Stimulated activated effector memory CD8-positive, alpha-beta T cell treated with anti-CD3 and anti-CD28 coated beads, Interleukin-12 subunit alpha, Interleukin-12 subunit beta, amount 100 ng/mL, for 72 hours (primary cell): ENCODE results near the gene POLR2A.
A peak's percentile ranks its signal among the peaks of the same experiment; 100 is the strongest.

ENCODE experiments used
- ATAC-seq: fragments of 150-1000 bp; cut with Tn5 transposase; 2 replicates; pipeline ENCODE4 v1.10.0; 2021
- DNase-seq, 2 donors: peaks; one replicate each; pipeline ENCODE4 v3.0.0; 2021 to 2022; ENCODE audit warnings: low spot score in 2 of 2
- H3K27ac Mint-ChIP-seq: one replicate; pipeline ENCODE4 v1.8.0; 2022; ENCODE audit warnings: mild to moderate bottlenecking, mixed read lengths
- H3K36me3 Mint-ChIP-seq: one replicate; pipeline ENCODE4 v1.8.0; 2022; ENCODE audit warnings: mild to moderate bottlenecking, mixed read lengths
- H3K4me1 Mint-ChIP-seq: one replicate; pipeline ENCODE4 v1.8.0; 2022; ENCODE audit warnings: mixed read lengths
- H3K4me3 Mint-ChIP-seq: one replicate; pipeline ENCODE4 v1.8.0; 2022; ENCODE audit warnings: mild to moderate bottlenecking, mixed read lengths
- H3K9me3 Mint-ChIP-seq: one replicate; pipeline ENCODE4 v1.8.0; 2022; ENCODE audit warnings: mixed read lengths

The POLR2A gene

GRCh38 chr17:7502171-7502847 is 18.1 kb downstream of the POLR2A start:
- H3K9me3 Mint-ChIP-seq, result no peaks in the 10 kb centered on the region
- no peak for ATAC-seq
- H3K4me3 Mint-ChIP-seq, result no peak overlapping the region
- peaks cover 100% of the 10 kb centered on the region for H3K36me3 Mint-ChIP-seq
- no peak for DNase-seq
- peak overlapping the region; percentile 10 for H3K27ac Mint-ChIP-seq
- H3K4me1 Mint-ChIP-seq, result no peaks in the 10 kb centered on the region

GRCh38 chr17:7502987-7503386 is 18.8 kb downstream of the POLR2A start:
- Mint-ChIP-seq H3K36me3 (peaks cover 100% of the 10 kb centered on the region), H3K27ac (peak overlapping the region; percentile 10), H3K9me3 (no peaks in the 10 kb centered on the region), H3K4me1 (no peaks in the 10 kb centered on the region), H3K4me3 (no peak overlapping the region)
- DNase-seq, result no peak
- no peak for ATAC-seq

- no peaks in the 10 kb centered on the region for H3K9me3 Mint-ChIP-seq
- H3K4me3 Mint-ChIP-seq, result no peak overlapping the region
- H3K36me3 Mint-ChIP-seq, result peaks cover 100% of the 10 kb centered on the region
- DNase-seq (no peak), ATAC-seq (no peak)
- peak overlapping the region; percentile 42 for H3K27ac Mint-ChIP-seq
- H3K4me1 Mint-ChIP-seq, result no peaks in the 10 kb centered on the region
Observed at GRCh38 chr17:7503521-7503920, 19.4 kb downstream of the POLR2A start.

DNA sequence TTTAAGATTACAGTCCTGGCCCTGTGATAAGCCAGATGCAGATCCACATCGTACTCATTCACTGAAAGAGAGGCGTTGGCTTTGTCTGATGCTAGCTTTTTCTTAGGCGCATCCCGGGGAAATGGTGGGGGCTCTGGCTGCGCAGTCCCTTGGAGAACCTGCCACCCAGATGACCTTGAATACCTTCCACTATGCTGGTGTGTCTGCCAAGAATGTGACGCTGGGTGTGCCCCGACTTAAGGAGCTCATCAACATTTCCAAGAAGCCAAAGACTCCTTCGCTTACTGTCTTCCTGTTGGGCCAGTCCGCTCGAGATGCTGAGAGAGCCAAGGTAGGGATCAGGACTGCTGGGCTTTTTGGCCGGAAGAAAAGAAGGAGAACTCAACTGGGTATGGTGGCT is 24.0 kb downstream of the POLR2A start:
- ATAC-seq, result no peak
- H3K36me3 Mint-ChIP-seq, result peaks cover 100% of the 10 kb centered on the region

DNA sequence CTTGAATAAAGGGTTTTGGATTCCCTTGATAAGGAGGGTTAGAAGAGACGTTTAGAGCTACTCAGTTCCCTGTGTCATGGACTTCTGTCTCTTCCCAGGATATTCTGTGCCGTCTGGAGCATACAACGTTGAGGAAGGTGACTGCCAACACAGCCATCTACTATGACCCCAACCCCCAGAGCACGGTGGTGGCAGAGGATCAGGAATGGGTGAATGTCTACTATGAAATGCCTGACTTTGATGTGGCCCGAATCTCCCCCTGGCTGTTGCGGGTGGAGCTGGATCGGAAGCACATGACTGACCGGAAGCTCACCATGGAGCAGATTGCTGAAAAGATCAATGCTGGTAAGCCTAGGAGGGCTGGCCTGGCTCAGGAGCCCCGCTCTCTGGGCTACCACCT is 24.7 kb downstream of the POLR2A start:
- Mint-ChIP-seq H3K27ac (peak overlapping the region; percentile 56), H3K4me3 (no peak overlapping the region)
- no peak for ATAC-seq

More for the DNA sequence above, 24.0 kb downstream of the POLR2A start:
- Mint-ChIP-seq H3K4me3 (no peak overlapping the region), H3K4me1 (peaks cover 4% of the 10 kb centered on the region), H3K9me3 (no peaks in the 10 kb centered on the region), H3K27ac (peak overlapping the region; percentile 56)
- no peak for DNase-seq

DNA sequence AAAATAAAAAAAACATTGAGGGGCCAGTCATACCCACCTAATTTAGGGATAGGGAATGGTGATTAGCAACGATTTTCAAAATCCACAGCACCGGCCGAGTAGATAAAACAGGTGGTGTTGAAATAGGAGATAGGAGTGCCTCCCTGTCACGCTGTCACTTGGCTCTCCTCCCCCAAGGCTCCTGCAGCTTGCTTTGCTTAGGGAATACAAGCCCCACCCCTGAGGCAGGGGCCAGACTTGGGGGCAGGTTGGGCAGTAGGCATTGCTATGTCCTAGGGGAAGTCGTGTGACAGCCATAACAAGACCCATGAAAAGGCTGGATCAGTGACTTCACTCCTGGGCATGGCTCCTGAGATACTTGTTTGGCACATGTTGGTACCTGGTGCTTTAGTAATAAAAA is 25.8 kb downstream of the POLR2A start:
- DNase-seq, result no peak
- Mint-ChIP-seq H3K36me3 (peaks cover 100% of the 10 kb centered on the region), H3K4me1 (peaks cover 15% of the 10 kb centered on the region), H3K9me3 (no peaks in the 10 kb centered on the region), H3K4me3 (no peak overlapping the region), H3K27ac (peak overlapping the region; percentile 69)
- ATAC-seq, result no peak

More for the DNA sequence above, 24.7 kb downstream of the POLR2A start:
- Mint-ChIP-seq H3K36me3 (peaks cover 100% of the 10 kb centered on the region), H3K4me1 (peaks cover 11% of the 10 kb centered on the region), H3K9me3 (no peaks in the 10 kb centered on the region)
- no peak for DNase-seq

DNA sequence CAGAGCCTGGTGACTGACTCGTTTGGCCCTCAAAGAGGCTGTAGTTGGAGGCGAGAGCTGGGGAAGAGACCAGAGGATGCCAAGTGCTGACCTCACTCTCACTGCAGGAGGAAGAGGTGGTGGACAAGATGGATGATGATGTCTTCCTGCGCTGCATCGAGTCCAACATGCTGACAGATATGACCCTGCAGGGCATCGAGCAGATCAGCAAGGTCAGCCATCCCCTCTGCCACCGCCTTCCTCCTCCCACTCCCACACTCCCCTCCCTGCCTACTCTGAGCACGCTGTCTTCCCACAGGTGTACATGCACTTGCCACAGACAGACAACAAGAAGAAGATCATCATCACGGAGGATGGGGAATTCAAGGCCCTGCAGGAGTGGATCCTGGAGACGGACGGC is 26.9 kb downstream of the POLR2A start:
- H3K4me3 Mint-ChIP-seq, result no peak overlapping the region
- peaks cover 91% of the 10 kb centered on the region for H3K36me3 Mint-ChIP-seq
- ATAC-seq (no peak), DNase-seq (no peak)
- peaks cover 15% of the 10 kb centered on the region for H3K4me1 Mint-ChIP-seq
- no peaks in the 10 kb centered on the region for H3K9me3 Mint-ChIP-seq
- H3K27ac Mint-ChIP-seq, result peak overlapping the region; percentile 69

DNA sequence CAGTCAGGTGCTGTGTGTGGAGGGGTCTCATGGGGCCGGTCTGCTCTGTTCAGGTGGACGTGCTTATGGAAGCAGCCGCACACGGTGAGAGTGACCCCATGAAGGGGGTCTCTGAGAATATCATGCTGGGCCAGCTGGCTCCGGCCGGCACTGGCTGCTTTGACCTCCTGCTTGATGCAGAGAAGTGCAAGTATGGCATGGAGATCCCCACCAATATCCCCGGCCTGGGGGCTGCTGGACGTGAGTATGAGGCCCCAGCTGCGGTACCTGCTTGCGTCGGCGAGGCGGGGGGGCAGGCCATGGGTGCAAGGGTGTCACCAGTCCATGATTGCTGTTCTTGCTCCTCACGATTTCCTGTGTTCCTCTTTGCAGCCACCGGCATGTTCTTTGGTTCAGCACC is 27.9 kb downstream of the POLR2A start:
- Mint-ChIP-seq H3K4me1 (peaks cover 15% of the 10 kb centered on the region), H3K9me3 (no peaks in the 10 kb centered on the region), H3K27ac (no peak overlapping the region), H3K36me3 (peaks cover 91% of the 10 kb centered on the region), H3K4me3 (no peak overlapping the region)
- DNase-seq (no peak), ATAC-seq (no peak)

GRCh38 chr17:7512824-7513540 is 28.8 kb downstream of the POLR2A start:
- Mint-ChIP-seq H3K9me3 (no peaks in the 10 kb centered on the region), H3K27ac (peak overlapping the region; percentile 59), H3K4me1 (peaks cover 15% of the 10 kb centered on the region), H3K4me3 (no peak overlapping the region), H3K36me3 (peaks cover 82% of the 10 kb centered on the region)
- no peak for DNase-seq
- no peak for ATAC-seq

DNA sequence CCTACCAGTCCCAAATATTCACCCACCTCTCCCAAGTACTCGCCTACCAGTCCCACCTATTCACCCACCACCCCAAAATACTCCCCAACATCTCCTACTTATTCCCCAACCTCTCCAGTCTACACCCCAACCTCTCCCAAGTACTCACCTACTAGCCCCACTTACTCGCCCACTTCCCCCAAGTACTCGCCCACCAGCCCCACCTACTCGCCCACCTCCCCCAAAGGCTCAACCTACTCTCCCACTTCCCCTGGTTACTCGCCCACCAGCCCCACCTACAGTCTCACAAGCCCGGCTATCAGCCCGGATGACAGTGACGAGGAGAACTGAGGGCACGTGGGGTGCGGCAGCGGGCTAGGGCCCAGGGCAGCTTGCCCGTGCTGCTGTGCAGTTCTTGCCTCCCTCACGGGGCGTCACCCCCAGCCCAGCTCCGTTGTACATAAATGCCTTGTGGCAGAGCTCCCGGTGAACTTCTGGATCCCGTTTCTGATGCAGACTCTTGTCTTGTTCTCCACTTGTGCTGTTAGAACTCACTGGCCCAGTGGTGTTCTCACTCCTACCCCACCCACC is 29.8 kb downstream of the POLR2A start:
- no peak for ATAC-seq
- peaks cover 15% of the 10 kb centered on the region for H3K4me1 Mint-ChIP-seq
- DNase-seq, result no peak
- H3K4me3 Mint-ChIP-seq, result no peak overlapping the region
- H3K36me3 Mint-ChIP-seq, result peaks cover 72% of the 10 kb centered on the region
- H3K9me3 Mint-ChIP-seq, result no peaks in the 10 kb centered on the region
- H3K27ac Mint-ChIP-seq, result peak overlapping the region; percentile 59

DNA sequence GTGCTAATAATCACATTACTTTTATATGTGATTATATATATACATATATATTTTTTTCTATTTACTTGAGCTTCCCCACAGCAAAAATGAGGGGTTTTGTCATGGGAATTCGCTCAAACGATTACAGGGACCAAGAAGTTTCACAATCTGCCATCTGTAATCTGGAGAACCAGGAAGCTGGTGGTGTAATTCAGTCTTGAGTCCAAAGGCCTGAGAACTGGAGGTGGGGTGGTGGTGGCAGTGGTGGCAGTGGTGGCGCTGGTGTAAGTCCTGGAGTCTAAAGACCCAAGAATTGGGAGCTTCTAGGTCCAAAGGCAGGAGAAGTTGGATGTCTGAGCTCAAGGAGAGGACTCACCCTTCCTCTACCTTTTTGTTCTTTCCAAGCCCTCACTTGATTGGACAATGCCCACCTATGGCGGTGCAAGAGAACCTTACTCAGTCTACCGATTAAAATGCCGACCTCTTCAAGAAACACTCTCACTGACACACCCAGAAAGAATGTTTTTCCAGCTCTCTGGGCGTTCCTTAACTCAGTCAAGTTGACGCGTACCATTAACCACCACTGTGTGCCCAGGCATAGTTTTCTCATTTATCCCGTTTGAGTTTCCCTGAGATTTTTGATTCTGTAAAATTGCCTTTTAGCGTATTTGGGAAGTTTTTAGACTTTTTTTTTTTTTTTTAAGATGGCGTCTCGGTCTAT is 31.9 kb downstream of the POLR2A start:
- Mint-ChIP-seq H3K27ac (no peak overlapping the region), H3K4me3 (no peak overlapping the region), H3K36me3 (peaks cover 51% of the 10 kb centered on the region), H3K9me3 (no peaks in the 10 kb centered on the region), H3K4me1 (peaks cover 15% of the 10 kb centered on the region)
- DNase-seq, result no peak
- no peak for ATAC-seq

GRCh38 chr17:7523033-7523432 is 38.9 kb downstream of the POLR2A start:
- H3K4me3 Mint-ChIP-seq, result no peak overlapping the region
- ATAC-seq (peak; percentile 75), DNase-seq (peak; percentile 26 to 67)
- no peaks in the 10 kb centered on the region for H3K9me3 Mint-ChIP-seq
- H3K4me1 Mint-ChIP-seq, result peaks cover 6% of the 10 kb centered on the region
- no peak overlapping the region for H3K27ac Mint-ChIP-seq
- H3K36me3 Mint-ChIP-seq, result no peaks in the 10 kb centered on the region

- DNase-seq, result no peak
- Mint-ChIP-seq H3K9me3 (no peaks in the 10 kb centered on the region), H3K36me3 (no peaks in the 10 kb centered on the region), H3K4me3 (no peak overlapping the region), H3K27ac (no peak overlapping the region), H3K4me1 (no peaks in the 10 kb centered on the region)
- no peak for ATAC-seq
Observed at GRCh38 chr17:7528842-7529241, 44.7 kb downstream of the POLR2A start.

DNA sequence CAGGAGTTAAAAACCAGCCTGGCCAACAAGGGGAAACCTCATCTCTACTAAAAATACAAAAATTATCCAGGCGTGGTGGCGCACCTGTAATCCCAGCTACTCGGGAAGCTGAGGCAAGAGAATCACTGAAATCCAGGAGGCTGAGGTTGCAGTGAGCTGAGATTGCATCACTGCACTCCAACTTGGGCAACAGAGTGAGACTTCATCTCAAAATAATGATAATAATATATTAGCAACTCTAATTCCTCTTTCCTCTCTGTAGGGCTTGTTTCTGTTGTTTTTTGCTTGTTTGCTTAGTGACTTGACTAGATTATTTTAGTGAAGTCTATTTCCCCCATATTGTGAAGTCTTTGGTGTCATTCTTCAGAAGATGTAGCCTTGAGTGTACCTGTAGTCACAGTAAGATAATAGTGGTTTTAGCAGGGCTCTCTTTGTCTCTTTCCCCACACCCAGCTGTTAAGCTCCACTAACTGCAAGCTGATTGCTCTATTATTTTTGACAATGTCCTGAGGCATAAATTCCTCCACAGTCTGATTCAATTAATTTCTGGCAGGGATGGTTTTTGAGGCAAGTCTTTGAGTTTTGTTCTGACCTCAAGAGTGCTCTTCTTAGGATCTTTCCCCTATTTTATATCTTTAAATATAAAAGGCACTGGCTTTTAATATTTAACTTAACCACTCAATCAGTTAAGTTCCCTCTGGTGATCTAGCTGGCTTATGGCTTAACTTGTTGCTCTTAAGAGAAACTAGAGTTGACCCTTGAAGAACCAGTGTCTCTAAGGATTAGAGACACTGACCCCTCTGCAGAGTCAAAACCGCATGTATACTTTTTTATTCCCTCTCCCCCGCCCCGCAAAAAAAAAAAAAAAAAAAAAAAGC is 46.1 kb downstream of the POLR2A start:
- no peak for DNase-seq
- Mint-ChIP-seq H3K4me1 (no peaks in the 10 kb centered on the region), H3K27ac (no peak overlapping the region), H3K36me3 (no peaks in the 10 kb centered on the region), H3K9me3 (no peaks in the 10 kb centered on the region), H3K4me3 (no peak overlapping the region)
- no peak for ATAC-seq

DNA sequence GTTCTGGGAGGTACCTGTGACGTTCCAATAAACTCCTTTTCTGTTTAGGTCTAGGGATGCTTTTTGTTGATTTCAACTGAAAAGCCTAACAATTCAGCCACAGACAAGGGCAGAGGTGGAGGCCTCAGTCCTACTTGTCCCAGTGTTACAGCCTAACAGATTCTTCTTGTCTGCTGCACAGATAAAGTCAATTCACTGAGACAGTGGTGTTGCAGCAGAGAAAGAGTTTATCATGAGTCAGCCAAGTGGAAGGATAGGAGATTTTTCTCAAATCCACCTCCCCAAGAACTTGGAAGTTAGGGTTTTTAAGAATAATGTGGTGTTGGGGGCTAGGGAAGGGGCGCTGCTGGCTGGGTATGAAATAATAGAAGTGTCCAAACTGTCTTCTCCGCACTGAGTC is 53.9 kb downstream of the POLR2A start:
- Mint-ChIP-seq H3K9me3 (no peaks in the 10 kb centered on the region), H3K27ac (no peak overlapping the region), H3K4me1 (no peaks in the 10 kb centered on the region), H3K36me3 (no peaks in the 10 kb centered on the region), H3K4me3 (no peak overlapping the region)
- DNase-seq (no peak), ATAC-seq (no peak)
